ENCODE data around the gene TRAF6.
"Not testable (repeated sequence)": the region's sequence is repeated elsewhere in the genome, so short reads cannot be mapped to it uniquely, and the experiment has no call there.

The TRAF6 gene

GRCh38 chr11:36557390-36557789 lies 47.3 kb upstream of the TRAF6 start:
- not testable (repeated sequence) for H2AK5ac ChIP-seq (ENCODE audit: low read depth, low read length); H3K27ac ChIP-seq (replicated peaks; ENCODE audit: low read length); H3K4me1 ChIP-seq (ENCODE audit: control insufficient read depth in 2 of 2, insufficient read depth in 1 of 2, low read depth in 1 of 2, low read length in 2 of 2); H3K79me1 ChIP-seq (ENCODE audit: low read depth, low read length); H3K18ac ChIP-seq (ENCODE audit: low read length); DNase-seq (ENCODE audit: low spot score); H3K4me2 ChIP-seq (ENCODE audit: insufficient read depth, low read length, poor library complexity, severe bottlenecking); H3K9ac ChIP-seq (ENCODE audit: low read depth, low read length, poor library complexity); H3K36me3 ChIP-seq (replicated peaks in 1 of 2; ENCODE audit: control insufficient read depth in 2 of 2, insufficient read depth in 2 of 2, low read length in 2 of 2); H2AFZ ChIP-seq (ENCODE audit: low read length); H3K9me3 ChIP-seq (replicated peaks in 1 of 2; ENCODE audit: control insufficient read depth in 2 of 2, insufficient read depth in 1 of 2, low read depth in 1 of 2, low read length in 2 of 2); H4K91ac ChIP-seq (ENCODE audit: low read depth, low read length, poor library complexity); H2BK12ac ChIP-seq (ENCODE audit: low read length); H2BK5ac ChIP-seq (ENCODE audit: low read length); H3K27me3 ChIP-seq (ENCODE audit: control insufficient read depth in 3 of 3, insufficient read depth in 3 of 3, low read depth in 1 of 3, low read length in 3 of 3); H4K8ac ChIP-seq (ENCODE audit: low read depth, low read length); H3K4me3 ChIP-seq (ENCODE audit: low read length in 2 of 2); H2BK120ac ChIP-seq (ENCODE audit: low read depth, low read length); H3K4ac ChIP-seq (ENCODE audit: low read length); H3K14ac ChIP-seq (ENCODE audit: low read length); H2BK15ac ChIP-seq (ENCODE audit: low read length); H3K23ac ChIP-seq (ENCODE audit: low read depth, low read length, poor library complexity)
- no CpG with 5 or more reads among the region's 17 CpGs for WGBS, 2 donors (ENCODE audit: extremely low coverage in 2 of 2, insufficient read length in 2 of 2, insufficient replicate concordance in 1 of 2)

- Histone ChIP-seq H3K4me3 (ENCODE audit: low read length in 2 of 2) (no peak overlapping the region), H3K27ac (replicated peaks; ENCODE audit: low read length) (no peak overlapping the region), H4K8ac (ENCODE audit: low read depth, low read length) (no peak overlapping the region), H2BK15ac (ENCODE audit: low read length) (no peak overlapping the region), H3K9me3 (replicated peaks in 1 of 2; ENCODE audit: control insufficient read depth in 2 of 2, insufficient read depth in 1 of 2, low read depth in 1 of 2, low read length in 2 of 2) (no peaks in the 10 kb centered on the region), H3K36me3 (replicated peaks in 1 of 2; ENCODE audit: control insufficient read depth in 2 of 2, insufficient read depth in 2 of 2, low read length in 2 of 2) (no peaks in the 10 kb centered on the region), H3K27me3 (ENCODE audit: control insufficient read depth in 3 of 3, insufficient read depth in 3 of 3, low read depth in 1 of 3, low read length in 3 of 3) (no peaks in the 10 kb centered on the region), H4K91ac (ENCODE audit: low read depth, low read length, poor library complexity) (no peak overlapping the region), H3K4me2 (ENCODE audit: insufficient read depth, low read length, poor library complexity, severe bottlenecking) (no peak overlapping the region), H2BK12ac (ENCODE audit: low read length) (no peak overlapping the region), H3K4ac (ENCODE audit: low read length) (no peak overlapping the region), H3K18ac (ENCODE audit: low read length) (no peak overlapping the region), H3K4me1 (ENCODE audit: control insufficient read depth in 2 of 2, insufficient read depth in 1 of 2, low read depth in 1 of 2, low read length in 2 of 2) (no peaks in the 10 kb centered on the region), H2BK120ac (ENCODE audit: low read depth, low read length) (no peak overlapping the region), H2AFZ (ENCODE audit: low read length) (no peak overlapping the region), H2AK5ac (ENCODE audit: low read depth, low read length) (no peak overlapping the region), H2BK5ac (ENCODE audit: low read length) (no peak overlapping the region), H3K79me1 (ENCODE audit: low read depth, low read length) (no peaks in the 10 kb centered on the region), H3K9ac (ENCODE audit: low read depth, low read length, poor library complexity) (no peak overlapping the region), H3K14ac (ENCODE audit: low read length) (no peak overlapping the region), H3K23ac (ENCODE audit: low read depth, low read length, poor library complexity) (no peak overlapping the region)
- no peak for DNase-seq (ENCODE audit: low spot score)
- no CpG with 5 or more reads among the region's 1 CpG for WGBS, 2 donors (ENCODE audit: extremely low coverage in 2 of 2, insufficient read length in 2 of 2, insufficient replicate concordance in 1 of 2)
These were observed 40.5 kb upstream of the TRAF6 start for GRCh38 chr11:36550385-36551115.

GRCh38 chr11:36540998-36541397 lies 30.9 kb upstream of the TRAF6 start:
- no peak overlapping the region for H2BK12ac ChIP-seq (ENCODE audit: low read length)
- no peak overlapping the region for H2BK5ac ChIP-seq (ENCODE audit: low read length)
- no peak for DNase-seq (ENCODE audit: low spot score)
- no peaks in the 10 kb centered on the region for H3K36me3 ChIP-seq (replicated peaks in 1 of 2; ENCODE audit: control insufficient read depth in 2 of 2, insufficient read depth in 2 of 2, low read length in 2 of 2)
- H3K23ac ChIP-seq (ENCODE audit: low read depth, low read length, poor library complexity): no peak overlapping the region
- no peak overlapping the region for H3K18ac ChIP-seq (ENCODE audit: low read length)
- H3K14ac ChIP-seq (ENCODE audit: low read length): no peak overlapping the region
- no peak overlapping the region for H2BK120ac ChIP-seq (ENCODE audit: low read depth, low read length)
- peak overlapping the region; percentile 1 for H2AFZ ChIP-seq (ENCODE audit: low read length)
- no peak overlapping the region for H2BK15ac ChIP-seq (ENCODE audit: low read length)
- no peak overlapping the region for H3K4me2 ChIP-seq (ENCODE audit: insufficient read depth, low read length, poor library complexity, severe bottlenecking)
- no peak overlapping the region for H3K4me3 ChIP-seq (ENCODE audit: low read length in 2 of 2)
- no peak overlapping the region for H4K91ac ChIP-seq (ENCODE audit: low read depth, low read length, poor library complexity)
- H3K79me1 ChIP-seq (ENCODE audit: low read depth, low read length): no peaks in the 10 kb centered on the region
- no peak overlapping the region for H3K9ac ChIP-seq (ENCODE audit: low read depth, low read length, poor library complexity)
- H3K27me3 ChIP-seq (ENCODE audit: control insufficient read depth in 3 of 3, insufficient read depth in 3 of 3, low read depth in 1 of 3, low read length in 3 of 3): peaks cover 0 to 13% (median 0%) of the 10 kb centered on the region in 3 experiments
- peaks cover 2% of the 10 kb centered on the region in 2 donors for H3K4me1 ChIP-seq (ENCODE audit: control insufficient read depth in 2 of 2, insufficient read depth in 1 of 2, low read depth in 1 of 2, low read length in 2 of 2)
- no CpG with 5 or more reads among the region's 6 CpGs for WGBS, 2 donors (ENCODE audit: extremely low coverage in 2 of 2, insufficient read length in 2 of 2, insufficient replicate concordance in 1 of 2)
- no peak overlapping the region for H2AK5ac ChIP-seq (ENCODE audit: low read depth, low read length)
- H4K8ac ChIP-seq (ENCODE audit: low read depth, low read length): no peak overlapping the region
- no peaks in the 10 kb centered on the region for H3K9me3 ChIP-seq (replicated peaks in 1 of 2; ENCODE audit: control insufficient read depth in 2 of 2, insufficient read depth in 1 of 2, low read depth in 1 of 2, low read length in 2 of 2)
- H3K27ac ChIP-seq (replicated peaks; ENCODE audit: low read length): no peak overlapping the region
- no peak overlapping the region for H3K4ac ChIP-seq (ENCODE audit: low read length)

GRCh38 chr11:36534276-36534840 lies 24.3 kb upstream of the TRAF6 start:
- DNase-seq (ENCODE audit: low spot score): no peak
- H3K23ac ChIP-seq (ENCODE audit: low read depth, low read length, poor library complexity): no peak overlapping the region
- H3K79me1 ChIP-seq (ENCODE audit: low read depth, low read length): no peaks in the 10 kb centered on the region
- H3K27ac ChIP-seq (replicated peaks; ENCODE audit: low read length): no peak overlapping the region
- no peak overlapping the region for H2BK5ac ChIP-seq (ENCODE audit: low read length)
- no peak overlapping the region for H2BK15ac ChIP-seq (ENCODE audit: low read length)
- no peak overlapping the region for H3K9ac ChIP-seq (ENCODE audit: low read depth, low read length, poor library complexity)
- no peak overlapping the region for H3K4me2 ChIP-seq (ENCODE audit: insufficient read depth, low read length, poor library complexity, severe bottlenecking)
- no peak overlapping the region for H4K8ac ChIP-seq (ENCODE audit: low read depth, low read length)
- H2AK5ac ChIP-seq (ENCODE audit: low read depth, low read length): no peak overlapping the region
- no peak overlapping the region for H2AFZ ChIP-seq (ENCODE audit: low read length)
- no peak overlapping the region for H3K4ac ChIP-seq (ENCODE audit: low read length)
- no peaks in the 10 kb centered on the region for H3K27me3 ChIP-seq (ENCODE audit: control insufficient read depth in 3 of 3, insufficient read depth in 3 of 3, low read depth in 1 of 3, low read length in 3 of 3)
- no CpG with 5 or more reads among the region's 3 CpGs for WGBS, 2 donors (ENCODE audit: extremely low coverage in 2 of 2, insufficient read length in 2 of 2, insufficient replicate concordance in 1 of 2)
- no peak overlapping the region for H3K18ac ChIP-seq (ENCODE audit: low read length)
- no peak overlapping the region for H2BK12ac ChIP-seq (ENCODE audit: low read length)
- H3K9me3 ChIP-seq (replicated peaks in 1 of 2; ENCODE audit: control insufficient read depth in 2 of 2, insufficient read depth in 1 of 2, low read depth in 1 of 2, low read length in 2 of 2): no peaks in the 10 kb centered on the region
- H3K14ac ChIP-seq (ENCODE audit: low read length): no peak overlapping the region
- no peaks in the 10 kb centered on the region for H3K36me3 ChIP-seq (replicated peaks in 1 of 2; ENCODE audit: control insufficient read depth in 2 of 2, insufficient read depth in 2 of 2, low read length in 2 of 2)
- no peak overlapping the region for H3K4me3 ChIP-seq (ENCODE audit: low read length in 2 of 2)
- peaks cover 0 to 2% of the 10 kb centered on the region in 2 donors for H3K4me1 ChIP-seq (ENCODE audit: control insufficient read depth in 2 of 2, insufficient read depth in 1 of 2, low read depth in 1 of 2, low read length in 2 of 2)
- no peak overlapping the region for H2BK120ac ChIP-seq (ENCODE audit: low read depth, low read length)
- H4K91ac ChIP-seq (ENCODE audit: low read depth, low read length, poor library complexity): no peak overlapping the region

Data from neuronal stem cell (in vitro differentiated cells).